GM18498 (cell line): ENCODE data around the gene RTRAF.

Source experiments
- ATAC-seq: cut with Tn5 transposase; IDR thresholded peaks from one replicate; pipeline ENCODE4 v1.9.1; 2021; ENCODE audit warnings: mild to moderate bottlenecking, moderate library complexity; ENCODE audit not compliant: unreplicated experiment

The RTRAF gene

GRCh38 chr14:52048641-52049204, 59.4 kb downstream of the RTRAF start:
- ATAC-seq = no peak

- no peak for ATAC-seq
Observed at GRCh38 chr14:52049271-52049670, 59.9 kb downstream of the RTRAF start.

GRCh38 chr14:52049721-52050588, 60.6 kb downstream of the RTRAF start:
- no peak for ATAC-seq

- no peak for ATAC-seq
Observed at GRCh38 chr14:52051251-52051650, 61.9 kb downstream of the RTRAF start.

- ATAC-seq = no peak
Observed at GRCh38 chr14:52051871-52052270, 62.5 kb downstream of the RTRAF start.

GRCh38 chr14:52052288-52052943, 63.1 kb downstream of the RTRAF start:
- no peak for ATAC-seq

- no peak for ATAC-seq
Observed at GRCh38 chr14:52053044-52053443, 63.7 kb downstream of the RTRAF start.

- no peak for ATAC-seq
Observed at GRCh38 chr14:52054678-52055077, 65.3 kb downstream of the RTRAF start.

- ATAC-seq = no peak
Observed at GRCh38 chr14:52055167-52055566, 65.8 kb downstream of the RTRAF start.

GRCh38 chr14:52058341-52058740, 69.0 kb downstream of the RTRAF start:
- no peak for ATAC-seq

GRCh38 chr14:52059649-52060048, 70.3 kb downstream of the RTRAF start:
- no peak for ATAC-seq

- ATAC-seq = no peak
Observed at GRCh38 chr14:52060080-52060479, 70.7 kb downstream of the RTRAF start.
